A549 (cell line): ENCODE measurements around the gene CPHXL2. TPM values are rescaled to one million over a fixed set of nuclear protein-coding genes. Genes with fewer than 3 reads are reported as not detected.

Experiments
- ATAC-seq, 2 experiments: fragments of 200-7000 bp in 1 of 2; fragments of >200 bp in 1 of 2; cut with Nextera tagmentation in 1 of 2; cut with Tn5 transposase in 1 of 2; 3 replicates each; pipeline versions ENCODE4 v1.8.0 to v1.9.1; 2018 to 2020; ENCODE audit warnings: mild to moderate bottlenecking in 1 of 2, moderate library complexity in 1 of 2
- CTCF ChIA-PET: fragments of 300-600 bp; sonication (Branson Sonifier 250); formaldehyde crosslinking; extraction: SDS; loops from one replicate; lab custom pipeline; 2021; ENCODE audit warnings: antibody characterized with exemption, inconsistent platforms; lab: Yijun Ruan, JAX
- POLR2A ChIA-PET: fragments of 350-600 bp; formaldehyde crosslinking; extraction: SDS; loops from one replicate; lab custom pipeline; 2021; ENCODE audit warnings: antibody characterized with exemption, inconsistent platforms; lab: Yijun Ruan, JAX
- DNase-seq, 2 experiments: peaks; one replicate each; pipeline versions ENCODE4 v3.0.0 to v3.0.0-alpha.2; 2011 to 2016; ENCODE audit warnings: low read depth in 1 of 2, low spot score in 1 of 2
- FAIRE-seq: peaks from 2 replicates; lab custom pipeline; 2011; peaks lifted over from hg19 to GRCh38; lab: Jason Lieb, UNC
- H3K27ac ChIP-seq, 2 experiments: fragments of >200 bp; sonication (Bioruptor Twin); formaldehyde crosslinking; 3 replicates each; pipeline ENCODE4 v1.5.1; 2016 to 2017
- H3K4me1 ChIP-seq: fragments of >200 bp; sonication (Bioruptor Twin); formaldehyde crosslinking; 3 replicates; pipeline ENCODE4 v1.6.1; 2016
- H3K4me2 ChIP-seq: fragments of >200 bp; sonication (Bioruptor Twin); formaldehyde crosslinking; 3 replicates; pipeline ENCODE4 v1.6.1; 2016
- H3K4me3 ChIP-seq: fragments of >200 bp; sonication (Bioruptor Twin); formaldehyde crosslinking; 3 replicates; pipeline ENCODE4 v1.5.1; 2016
- H3K9me3 ChIP-seq: fragments of >200 bp; sonication (Bioruptor Twin); formaldehyde crosslinking; 3 replicates; pipeline ENCODE4 v1.6.1; 2016
- CHD2 ChIP-seq: fragments of 150-350 bp; IDR thresholded peaks from 2 replicates; pipeline ENCODE4 v1.6.1; 2014; ENCODE audit warnings: low read length; ENCODE audit not compliant: partially characterized antibody
- ESRRA ChIP-seq: fragments of 150-350 bp; IDR thresholded peaks from 2 replicates; pipeline ENCODE4 v1.6.1; 2014; ENCODE audit warnings: mild to moderate bottlenecking, low read length, borderline replicate concordance
- KDM1A ChIP-seq: fragments of 200-600 bp; sonication (generic); IDR thresholded peaks from 2 replicates; pipeline ENCODE4 v1.6.1; 2016; ENCODE audit warnings: low read depth, mild to moderate bottlenecking
- MAFK ChIP-seq: fragments of 450-650 bp; IDR thresholded peaks from 2 replicates; pipeline ENCODE4 v1.6.1; 2014; ENCODE audit not compliant: partially characterized antibody
- MAZ ChIP-seq: fragments of 150-350 bp; IDR thresholded peaks from 2 replicates; pipeline ENCODE4 v1.6.1; 2014; ENCODE audit warnings: antibody characterized with exemption, low read depth, low read length, borderline replicate concordance
- MYC ChIP-seq: IDR thresholded peaks from 2 replicates; pipeline ENCODE4 v1.6.1; 2012; ENCODE audit warnings: mild to moderate bottlenecking, inconsistent platforms, low read length, improper control_type of control experiment, borderline replicate concordance
- NPAS2 ChIP-seq: fragments of 250-450 bp; sonication (Bioruptor Pico); IDR thresholded peaks from 2 replicates; pipeline ENCODE4 v1.8.0; 2022; ENCODE audit warnings: mild to moderate bottlenecking, moderate library complexity, borderline replicate concordance
- NR3C1 ChIP-seq: fragments of >200 bp; sonication (Bioruptor Twin); formaldehyde crosslinking; IDR thresholded peaks from 3 replicates; pipeline ENCODE4 v1.6.1; 2017
- POLR2A ChIP-seq: IDR thresholded peaks from 2 replicates; pipeline ENCODE4 v1.6.1; 2012; ENCODE audit warnings: mild to moderate bottlenecking, low read length
- RNF2 ChIP-seq: fragments of 200-600 bp; sonication (generic); IDR thresholded peaks from 2 replicates; pipeline ENCODE4 v1.6.1; 2016; ENCODE audit warnings: low read depth, mild to moderate bottlenecking, antibody characterized with exemption, moderate library complexity, borderline replicate concordance
- SREBF2 ChIP-seq: fragments of 450-650 bp; IDR thresholded peaks from 2 replicates; pipeline ENCODE4 v1.6.1; 2014; ENCODE audit warnings: mild to moderate bottlenecking, moderate library complexity
- ZNF302 ChIP-seq: fragments of 250-450 bp; sonication (Bioruptor Pico); IDR thresholded peaks from 2 replicates; pipeline ENCODE4 v1.9.0; 2021; ENCODE audit warnings: inconsistent platforms, mild to moderate bottlenecking, moderate library complexity
- WGBS: methylation state at CpG from one replicate; pipeline ENCODE4 v1.1.6; 2017; ENCODE audit errors: missing lambda C conversion rate; 5-methylcytosine and 5-hydroxymethylcytosine counted together
- polyA plus RNA-seq, 4 experiments: library from polyadenylated mRNA; depleted of rRNA in 3 of 4; stranded (reverse); fragments of >200 nt; fragmentation: RNase III in 1 of 4; extraction: RNeasy Plus Mini Kit Qiagen cat#74134 plus additional on column Dnase treatment in 1 of 4; gene quantifications; 2 replicates in 3 of 4; 3 replicates in 1 of 4; pipeline ENCODE4 v1.2.3, GENCODE V29; 2011 to 2017
- small RNA-seq, 6 experiments: library from RNA; depleted of rRNA; stranded (forward); fragments of <200 nt; gene quantifications; one replicate each; pipeline ENCODE3, GENCODE V24; 2012
- TF ChIP-seq, protein P1 (sequence below): fragments of 450-650 bp; IDR thresholded peaks from 2 replicates; pipeline ENCODE4 v1.6.1; 2014; ENCODE audit warnings: antibody characterized with exemption

Gene CPHXL2
- polyA plus RNA-seq, 2 of the 4 experiments (the other 2 are of a cell fraction), result not detected

DNA sequence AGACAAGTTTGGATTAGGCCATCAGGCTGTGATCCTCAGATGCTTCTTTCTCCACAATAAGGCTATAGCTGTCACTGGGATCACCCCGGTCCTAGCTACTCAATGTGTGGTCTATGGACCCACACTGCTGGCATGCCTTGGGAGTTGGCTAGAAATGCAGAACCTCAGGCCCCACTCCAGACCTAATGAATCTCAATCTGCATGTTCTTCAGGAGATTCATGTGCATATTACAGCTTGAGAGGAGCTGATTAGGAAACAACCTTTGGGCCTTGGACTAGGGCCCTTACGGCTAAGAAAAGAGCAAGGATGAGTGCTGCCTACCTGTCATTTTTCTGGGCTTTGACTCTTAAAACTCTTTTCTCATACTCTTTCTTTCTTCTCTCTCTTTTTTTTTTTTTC is 61.2 kb downstream of the CPHXL2 start (continued):
- no peak for TF ChIP-seq MAZ

DNA sequence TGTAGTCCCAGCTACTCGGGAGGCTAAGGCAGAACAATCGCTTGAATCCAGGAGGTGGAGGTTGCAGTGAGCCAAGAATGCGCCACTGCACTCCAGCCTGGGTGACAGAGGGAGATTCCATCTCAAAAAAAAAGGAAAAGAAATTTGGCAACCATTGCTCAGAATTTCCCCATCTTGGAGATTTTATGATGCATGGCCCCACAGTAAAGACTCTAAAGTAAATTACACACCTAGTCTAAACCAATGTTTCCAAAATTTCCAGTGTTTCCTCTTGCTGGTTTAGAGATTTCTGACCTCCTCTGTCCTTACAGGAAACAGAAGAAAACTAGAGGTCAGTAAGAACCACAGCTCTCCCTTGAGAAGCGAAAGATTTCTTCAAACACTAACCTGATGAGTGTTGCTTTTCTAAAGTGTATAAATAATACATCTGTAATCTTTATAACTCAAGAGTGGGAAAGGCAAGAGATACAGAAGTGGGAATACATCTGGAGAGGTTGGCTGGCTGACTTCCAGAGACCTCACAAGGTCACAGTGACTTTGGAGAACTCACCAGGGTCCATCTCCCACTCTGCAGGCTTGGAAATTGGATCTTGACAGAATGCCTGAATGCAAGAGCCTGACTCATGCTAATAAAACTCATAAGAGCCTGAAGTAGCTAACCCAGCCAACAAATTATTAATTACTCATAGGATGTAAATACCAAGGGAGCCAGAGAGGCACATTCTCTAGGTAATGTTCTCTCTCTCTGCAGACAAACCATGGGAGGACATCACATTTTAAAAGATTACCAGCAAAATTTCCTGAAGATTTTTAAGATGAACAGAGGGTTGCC is 62.5 kb downstream of the CPHXL2 start:
- 0 out of 3 replicates have a peak, but pooled peaks cover 6% of the 10 kb centered on the region for H3K4me1 ChIP-seq
- ATAC-seq (peak in 1 of 2 experiments; percentile 57; a peak in 2 of 6 replicates), FAIRE-seq (no peak), DNase-seq (no peak)
- H3K9me3 ChIP-seq, result no peaks in the 10 kb centered on the region
- ChIA-PET POLR2A (interaction anchor here (0.8 kb wide), 1 partner anchor 9 kb away, joined by 3 read pairs; the partner anchor contains the start of gene ADAT1), CTCF (interaction anchor here (1.1 kb wide), 2 partner anchors 93 to 142 kb away, joined by 3 read pairs; no protein-coding TSS in a partner anchor)
- H3K4me2 ChIP-seq, result no peak overlapping the region
- H3K27ac ChIP-seq, result no peak overlapping the region
- 93% methylated on average over 4 of the region's 4 CpGs for WGBS
- no peak overlapping the region for H3K4me3 ChIP-seq
- TF ChIP-seq MAFK, result no peak
- no peak for TF ChIP-seq ZNF302 (CRISPR knock-in tag)
- TF ChIP-seq ESRRA, result no peak
- no peak for TF ChIP-seq POLR2A
- no peak for TF ChIP-seq NPAS2 (CRISPR knock-in tag)
- no peak for TF ChIP-seq RNF2
- TF ChIP-seq KDM1A, result no peak
- no peak for TF ChIP-seq CHD2
- no peak for TF ChIP-seq NR3C1
- no peak for TF ChIP-seq MYC
- TF ChIP-seq, protein P1, sequence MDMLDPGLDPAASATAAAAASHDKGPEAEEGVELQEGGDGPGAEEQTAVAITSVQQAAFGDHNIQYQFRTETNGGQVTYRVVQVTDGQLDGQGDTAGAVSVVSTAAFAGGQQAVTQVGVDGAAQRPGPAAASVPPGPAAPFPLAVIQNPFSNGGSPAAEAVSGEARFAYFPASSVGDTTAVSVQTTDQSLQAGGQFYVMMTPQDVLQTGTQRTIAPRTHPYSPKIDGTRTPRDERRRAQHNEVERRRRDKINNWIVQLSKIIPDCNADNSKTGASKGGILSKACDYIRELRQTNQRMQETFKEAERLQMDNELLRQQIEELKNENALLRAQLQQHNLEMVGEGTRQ, result no peak
- no peak for TF ChIP-seq SREBF2

Small RNAs within 50 kb of the gene (small RNA-seq; reads per million reads assigned to genes)
- 0 reads per million in 6 experiments for gene RN7SL520P

Other genes starting within 250 kb of the CPHXL2 start
- 47.2 and 70.2 TPM in 2 replicates for gene CFDP1, start 243.5 kb downstream of the CPHXL2 start, polyA plus RNA-seq (2011; rRNA removed)
- 50.9 to 72.8 TPM (median 71.6 TPM) in 3 replicates for gene CFDP1, start 243.5 kb downstream of the CPHXL2 start, polyA plus RNA-seq (2017; fragmentation: RNase III; extraction: RNeasy Plus Mini Kit Qiagen cat#74134 plus additional on column Dnase treatment)
- 21.2 and 21.7 TPM in 2 replicates for gene TMEM170A, start 212.3 kb downstream of the CPHXL2 start, polyA plus RNA-seq (2011; rRNA removed)
- 13.9 to 14.4 TPM (median 14.2 TPM) in 3 replicates for gene TMEM170A, start 212.3 kb downstream of the CPHXL2 start, polyA plus RNA-seq (2017; fragmentation: RNase III; extraction: RNeasy Plus Mini Kit Qiagen cat#74134 plus additional on column Dnase treatment)
- gene CHST6, start 181.6 kb downstream of the CPHXL2 start, polyA plus RNA-seq (2011; rRNA removed), result 0.37 and 0.57 TPM in 2 replicates
- gene CHST6, start 181.6 kb downstream of the CPHXL2 start, polyA plus RNA-seq (2017; fragmentation: RNase III; extraction: RNeasy Plus Mini Kit Qiagen cat#74134 plus additional on column Dnase treatment), result 0.38 to 0.74 TPM (median 0.65 TPM) in 3 replicates
- gene CHST5, start 140.9 kb downstream of the CPHXL2 start, polyA plus RNA-seq (2011; rRNA removed), result 0.05 TPM in 2 replicates
- gene CHST5, start 140.9 kb downstream of the CPHXL2 start, polyA plus RNA-seq (2017; fragmentation: RNase III; extraction: RNeasy Plus Mini Kit Qiagen cat#74134 plus additional on column Dnase treatment), result 0.08 TPM in 2 of 3 replicates, not detected in the other
- gene TMEM231, start 120.8 kb downstream of the CPHXL2 start, polyA plus RNA-seq (2011; rRNA removed), result 11.4 and 17.7 TPM in 2 replicates
- gene TMEM231, start 120.8 kb downstream of the CPHXL2 start, polyA plus RNA-seq (2017; fragmentation: RNase III; extraction: RNeasy Plus Mini Kit Qiagen cat#74134 plus additional on column Dnase treatment), result 4.8 to 5.8 TPM (median 5.3 TPM) in 3 replicates
- 80.6 and 84.8 TPM in 2 replicates for gene GABARAPL2, start 110.6 kb downstream of the CPHXL2 start, polyA plus RNA-seq (2011; rRNA removed)
- 97.7 to 108 TPM (median 107 TPM) in 3 replicates for gene GABARAPL2, start 110.6 kb downstream of the CPHXL2 start, polyA plus RNA-seq (2017; fragmentation: RNase III; extraction: RNeasy Plus Mini Kit Qiagen cat#74134 plus additional on column Dnase treatment)
- gene ADAT1, start 53.7 kb downstream of the CPHXL2 start, polyA plus RNA-seq (2011; rRNA removed), result 53.5 and 70.0 TPM in 2 replicates
- gene ADAT1, start 53.7 kb downstream of the CPHXL2 start, polyA plus RNA-seq (2017; fragmentation: RNase III; extraction: RNeasy Plus Mini Kit Qiagen cat#74134 plus additional on column Dnase treatment), result 41.8 to 47.7 TPM (median 45.4 TPM) in 3 replicates
- gene KARS1, start 29.3 kb downstream of the CPHXL2 start, polyA plus RNA-seq (2011; rRNA removed), result 211 and 218 TPM in 2 replicates
- 145 to 163 TPM (median 146 TPM) in 3 replicates for gene KARS1, start 29.3 kb downstream of the CPHXL2 start, polyA plus RNA-seq (2017; fragmentation: RNase III; extraction: RNeasy Plus Mini Kit Qiagen cat#74134 plus additional on column Dnase treatment)
- gene TERF2IP, start 29.2 kb downstream of the CPHXL2 start, polyA plus RNA-seq (2011; rRNA removed), result 24.8 and 37.9 TPM in 2 replicates
- 24.8 to 26.7 TPM (median 25.1 TPM) in 3 replicates for gene TERF2IP, start 29.2 kb downstream of the CPHXL2 start, polyA plus RNA-seq (2017; fragmentation: RNase III; extraction: RNeasy Plus Mini Kit Qiagen cat#74134 plus additional on column Dnase treatment)
- gene DUXB, start 24.5 kb upstream of the CPHXL2 start, polyA plus RNA-seq (2011; rRNA removed), result not detected in 2 replicates
- not detected in 3 replicates for gene DUXB, start 24.5 kb upstream of the CPHXL2 start, polyA plus RNA-seq (2017; fragmentation: RNase III; extraction: RNeasy Plus Mini Kit Qiagen cat#74134 plus additional on column Dnase treatment)
- gene CPHXL, start 49.5 kb upstream of the CPHXL2 start, polyA plus RNA-seq (2011; rRNA removed), result not detected in 2 replicates
- not detected in 3 replicates for gene CPHXL, start 49.5 kb upstream of the CPHXL2 start, polyA plus RNA-seq (2017; fragmentation: RNase III; extraction: RNeasy Plus Mini Kit Qiagen cat#74134 plus additional on column Dnase treatment)